CD4-positive, alpha-beta T cell treated with Interleukin-15 for 4 hours (primary cell): Measurements from ENCODE around the gene SVIL.
A peak's percentile ranks its signal among the peaks of the same experiment; 100 is the strongest.
"Not testable (repeated sequence)": the region's sequence is repeated elsewhere in the genome, so short reads cannot be mapped to it uniquely, and the experiment has no call there.

Experiments
- DNase-seq: peaks from one replicate; pipeline ENCODE4 v3.0.0-alpha.2; 2020; ENCODE audit warnings: low spot score

Gene SVIL

DNA sequence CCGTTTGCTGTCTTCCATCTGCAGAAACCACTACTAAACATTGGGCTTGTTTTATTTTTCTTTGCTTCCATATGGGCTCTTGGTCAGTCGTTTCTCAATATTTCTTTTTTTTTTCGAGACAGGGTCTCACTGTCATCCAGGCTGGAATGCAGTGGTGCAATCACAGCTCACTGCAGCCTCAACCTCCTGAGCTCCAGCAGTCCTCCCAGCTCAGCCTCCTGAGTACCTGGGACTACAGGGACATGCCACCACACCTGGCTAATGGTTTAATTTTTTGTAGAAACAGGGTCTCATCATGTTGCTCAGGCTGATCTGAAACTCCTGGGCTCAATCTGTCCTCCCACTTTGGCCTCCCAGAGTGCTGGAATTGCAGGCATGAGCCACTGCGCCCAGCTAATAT is 182.8 kb downstream of the SVIL start:
- no peak for DNase-seq

DNA sequence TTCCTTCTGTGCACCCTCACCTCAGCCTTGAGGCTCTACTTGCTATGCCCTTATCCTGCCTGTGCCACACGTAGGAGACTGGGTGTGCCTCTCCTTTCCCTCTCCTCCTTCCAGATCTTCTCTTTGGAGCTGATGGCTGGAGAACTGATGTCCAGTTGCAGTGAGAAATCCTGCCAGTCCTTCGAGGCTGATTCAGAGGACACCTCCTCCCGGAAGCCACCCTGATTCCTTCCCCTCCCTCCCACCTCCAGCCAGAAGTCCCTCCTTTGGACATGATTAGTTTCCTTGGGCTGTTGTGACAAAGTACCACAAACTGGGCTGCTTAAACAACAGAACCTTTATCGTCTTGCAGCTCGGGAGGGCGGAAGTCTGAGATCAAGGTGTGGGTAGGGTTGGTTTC is 184.4 kb downstream of the SVIL start:
- no peak for DNase-seq

DNA sequence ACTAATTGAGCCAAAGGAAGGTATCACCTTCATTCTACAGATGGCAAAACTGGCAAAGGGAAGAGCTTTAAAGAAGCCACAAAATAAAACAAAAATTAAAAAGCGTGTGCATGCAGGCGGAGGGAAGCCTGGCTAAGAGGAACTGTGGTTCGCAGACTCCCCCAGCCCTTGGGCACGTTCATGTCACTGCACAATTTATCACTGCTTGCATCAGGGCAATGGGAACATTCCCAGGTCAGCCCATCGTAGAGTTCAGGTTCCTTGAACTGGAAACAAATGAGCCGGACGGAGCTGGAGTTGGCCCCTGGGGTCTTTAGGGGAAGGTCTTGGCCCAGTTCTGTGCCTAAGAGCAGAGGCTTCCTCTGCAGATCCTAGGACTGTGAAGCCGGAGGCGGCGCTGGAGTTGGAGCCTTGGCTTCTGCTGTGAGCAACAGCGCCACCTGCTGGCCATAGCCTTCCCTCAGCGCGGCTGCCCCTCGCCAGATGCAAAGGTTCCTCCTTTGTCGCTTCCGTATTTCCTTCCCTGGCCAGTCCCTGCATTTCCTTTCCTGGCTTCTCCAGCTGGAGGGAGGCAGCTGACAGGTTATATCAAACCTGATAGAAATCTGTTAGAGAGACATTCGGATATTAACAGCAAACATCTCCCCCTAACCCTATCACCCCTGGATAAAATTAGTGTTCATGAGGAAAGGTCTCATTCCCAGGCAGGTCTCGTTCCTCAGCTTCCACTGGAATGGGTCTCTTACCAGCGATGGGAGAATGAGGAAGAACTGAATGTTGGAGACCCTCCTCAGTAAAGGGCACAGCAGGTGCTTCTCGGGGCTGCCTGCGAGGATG is 185.8 kb downstream of the SVIL start:
- DNase-seq: peak; percentile 67

DNA sequence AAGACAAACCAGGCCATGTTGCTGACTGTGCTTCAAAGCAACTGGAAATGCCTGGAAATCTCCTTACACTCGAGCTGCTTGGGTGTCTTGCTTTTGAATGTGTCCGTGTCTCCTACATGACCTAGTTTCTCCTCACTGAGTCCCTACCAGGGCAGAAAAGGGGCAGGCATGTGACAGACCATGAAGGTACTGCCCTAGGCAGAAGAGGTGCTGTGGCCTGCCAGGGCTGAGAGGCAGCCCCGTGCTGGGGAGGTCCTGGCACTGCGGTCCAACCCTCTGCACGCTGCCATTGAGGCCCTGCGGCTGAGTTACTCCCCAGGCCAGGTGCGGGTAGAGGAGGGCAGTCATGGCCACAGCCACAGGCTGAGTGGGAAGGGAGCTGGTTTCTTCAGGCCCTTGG is 186.6 kb downstream of the SVIL start:
- DNase-seq: no peak

DNA sequence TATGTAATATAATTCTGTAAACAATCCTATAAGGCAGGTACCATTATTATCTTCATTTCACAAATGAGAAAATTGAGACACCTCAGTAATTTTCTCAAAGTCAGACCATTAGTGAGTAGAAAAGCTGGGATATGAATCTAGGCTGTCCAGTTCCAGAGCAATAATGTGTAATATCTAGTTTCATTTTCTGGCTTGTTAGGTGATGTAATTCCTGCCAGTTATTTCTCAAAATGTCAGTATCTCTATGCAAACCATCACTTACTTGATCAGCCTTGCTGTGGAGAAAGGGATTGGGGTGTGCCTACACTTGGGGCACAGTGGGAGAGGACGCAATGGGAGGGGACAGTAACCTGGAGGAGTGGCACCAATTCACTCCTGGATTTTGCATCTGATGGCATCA is 188.4 kb downstream of the SVIL start:
- DNase-seq: no peak

DNA sequence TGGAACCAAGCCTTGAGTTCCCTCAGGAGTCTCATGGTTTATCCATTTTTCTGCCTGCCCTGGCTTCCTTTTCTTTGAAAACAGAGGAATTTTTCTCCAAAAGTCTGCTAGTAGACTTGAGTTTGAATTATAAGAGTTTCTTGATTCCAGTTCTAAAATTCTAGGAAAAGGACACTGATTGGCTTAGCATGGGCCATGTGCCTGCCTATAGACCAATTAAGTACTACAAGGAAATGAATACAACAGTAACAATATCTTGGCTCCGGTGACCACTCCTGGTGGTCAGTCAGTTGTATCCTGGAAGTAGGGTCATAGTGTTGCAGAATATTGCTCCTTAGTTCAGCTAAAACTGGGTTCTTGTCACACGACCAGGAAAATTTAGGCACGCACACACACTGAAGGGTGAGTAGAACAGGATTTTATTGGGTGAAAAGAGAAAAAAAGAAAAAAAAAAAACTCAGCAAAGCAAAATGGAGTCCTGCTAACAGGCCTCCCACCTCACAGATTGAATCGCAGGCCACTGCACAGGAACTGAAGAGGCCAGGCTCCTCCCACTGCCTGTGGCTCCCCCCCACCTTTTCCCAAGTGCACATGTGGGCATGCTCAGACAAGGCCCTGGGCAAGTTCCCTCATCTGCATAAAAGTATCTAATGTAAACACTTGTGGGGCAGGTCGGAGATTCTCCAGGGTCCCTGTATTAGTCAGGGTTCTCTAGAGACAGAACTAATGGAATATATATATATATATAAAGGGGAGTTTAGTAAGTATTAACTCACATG is 190.8 kb downstream of the SVIL start:
- no peak for DNase-seq

DNA sequence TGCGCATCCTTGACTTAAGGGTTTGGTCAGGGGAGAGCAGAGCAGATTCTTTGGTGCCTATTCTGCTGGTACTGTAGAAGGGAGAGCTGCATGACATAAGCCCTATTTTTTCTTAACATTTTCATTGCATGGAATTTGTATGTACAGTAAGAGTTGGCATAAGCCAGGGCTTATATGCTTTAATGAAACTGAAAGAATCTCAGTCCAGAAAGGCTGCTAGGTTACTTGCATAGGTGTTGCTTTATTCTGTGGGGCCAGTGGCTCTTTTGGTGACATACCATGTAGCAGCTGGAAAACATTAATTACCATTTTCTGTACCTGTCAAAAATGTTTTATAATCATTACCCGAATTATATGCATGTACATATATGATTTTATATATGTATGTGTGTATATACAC is 193.8 kb downstream of the SVIL start:
- DNase-seq: no peak

DNA sequence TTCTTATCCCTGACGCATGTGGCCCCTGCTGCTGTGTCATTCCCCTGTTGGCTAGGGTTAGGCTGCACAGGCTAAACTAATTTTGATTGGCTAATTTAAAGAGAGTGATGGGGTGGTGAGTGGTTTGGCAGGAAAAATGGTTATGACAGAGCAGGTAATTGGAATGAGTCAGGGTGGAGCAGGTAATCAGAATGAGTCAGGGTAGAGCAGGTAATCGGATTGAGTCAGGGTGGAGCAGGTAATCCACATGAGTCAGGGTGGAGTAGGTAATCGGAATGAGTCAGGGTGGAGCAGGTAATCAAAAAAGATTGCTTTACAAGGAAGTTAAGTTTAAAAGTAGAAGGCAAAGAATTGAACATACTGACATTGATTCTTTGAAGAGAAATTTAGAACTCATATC is 195.8 kb downstream of the SVIL start:
- not testable (repeated sequence) for DNase-seq

DNA sequence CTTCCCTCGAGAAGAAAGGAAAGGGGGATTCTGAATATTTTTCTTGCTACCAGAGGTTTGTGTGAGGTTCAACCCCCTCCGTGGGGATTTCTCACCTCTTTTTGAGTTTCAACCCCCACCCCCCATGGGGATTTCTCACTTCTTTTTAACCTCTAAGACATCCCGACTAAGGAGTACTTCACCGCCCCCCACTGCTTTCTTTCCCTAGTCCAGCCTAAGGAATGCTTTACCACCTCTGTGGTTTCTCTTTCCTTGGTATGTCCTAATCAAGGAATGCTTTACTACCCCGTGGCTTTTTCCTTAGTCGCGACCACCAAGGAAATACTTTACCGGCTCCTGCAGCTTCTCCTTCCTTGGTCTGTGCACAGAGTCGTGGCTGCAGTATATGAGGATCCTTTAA is 196.5 kb downstream of the SVIL start:
- DNase-seq: no peak

DNA sequence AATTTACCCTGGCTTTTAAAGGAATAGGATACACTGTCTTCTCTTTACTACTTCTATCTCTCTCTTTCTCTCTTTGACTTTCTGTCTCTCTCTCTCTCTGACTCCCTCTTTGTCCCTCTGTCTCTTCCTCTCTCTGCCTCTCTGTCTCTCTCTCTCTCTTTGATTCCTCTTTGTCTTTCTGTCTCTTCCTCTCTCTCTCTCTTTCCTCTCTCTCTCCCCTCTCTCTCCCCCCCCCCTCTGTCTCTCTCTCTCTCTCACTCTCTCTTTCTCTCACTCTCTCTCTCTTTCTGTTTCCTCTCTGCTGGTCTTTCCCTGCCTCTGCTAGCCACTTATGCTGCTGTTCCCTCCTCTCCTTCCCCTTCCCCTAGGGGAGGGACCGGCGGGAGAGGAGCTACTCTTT is 196.9 kb downstream of the SVIL start:
- no peak for DNase-seq

DNA sequence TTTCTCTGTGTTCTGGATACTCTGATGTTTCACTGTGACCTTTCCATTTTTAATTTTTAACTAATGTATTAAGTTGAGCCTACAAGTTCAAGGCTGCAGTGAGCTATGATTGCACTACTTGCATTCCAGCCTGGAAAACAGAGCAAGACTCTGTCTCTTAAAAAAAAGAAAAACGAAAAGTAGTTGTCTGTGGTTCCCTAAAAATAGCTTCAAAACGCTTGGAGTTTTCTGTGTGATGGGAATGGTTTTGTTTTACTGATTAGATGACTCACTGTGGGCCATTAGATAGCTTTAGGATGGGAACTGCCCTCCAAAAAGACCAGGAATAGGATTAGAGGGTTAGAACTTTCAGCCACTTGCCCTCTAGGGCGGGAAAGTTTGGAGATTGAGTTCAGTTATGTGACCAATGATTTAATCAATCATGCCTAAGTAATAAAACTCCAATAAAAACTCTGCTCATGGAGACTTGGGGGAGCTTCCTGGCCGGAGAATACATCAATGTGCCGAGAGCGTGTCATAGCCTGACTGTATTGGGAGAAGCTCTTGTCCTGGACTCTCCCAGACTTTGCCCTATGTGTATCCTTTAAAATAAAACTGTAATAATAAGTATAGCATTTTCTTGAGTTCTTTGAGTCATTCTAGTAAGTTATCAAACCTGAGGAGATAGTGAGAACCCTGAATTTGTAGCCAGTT is 198.8 kb downstream of the SVIL start:
- DNase-seq: no peak

DNA sequence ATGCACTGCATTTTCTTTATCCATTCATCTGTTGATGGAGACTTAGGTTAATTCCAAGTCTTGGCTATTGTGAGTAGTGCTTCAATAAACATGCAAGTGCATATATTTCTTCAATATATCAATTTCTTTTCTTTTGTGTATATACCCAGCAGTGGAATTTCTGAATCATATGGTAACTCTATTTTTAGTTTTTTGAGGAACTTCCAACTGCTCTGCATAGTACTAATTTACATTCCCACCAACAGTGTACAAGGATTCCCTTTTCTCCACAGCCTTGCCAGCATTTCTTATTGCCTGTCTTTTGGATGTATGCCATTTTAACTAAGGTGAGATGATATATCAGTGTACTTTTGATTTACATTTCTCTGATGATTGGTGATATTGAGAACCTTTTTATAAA is 200.7 kb downstream of the SVIL start:
- no peak for DNase-seq

DNA sequence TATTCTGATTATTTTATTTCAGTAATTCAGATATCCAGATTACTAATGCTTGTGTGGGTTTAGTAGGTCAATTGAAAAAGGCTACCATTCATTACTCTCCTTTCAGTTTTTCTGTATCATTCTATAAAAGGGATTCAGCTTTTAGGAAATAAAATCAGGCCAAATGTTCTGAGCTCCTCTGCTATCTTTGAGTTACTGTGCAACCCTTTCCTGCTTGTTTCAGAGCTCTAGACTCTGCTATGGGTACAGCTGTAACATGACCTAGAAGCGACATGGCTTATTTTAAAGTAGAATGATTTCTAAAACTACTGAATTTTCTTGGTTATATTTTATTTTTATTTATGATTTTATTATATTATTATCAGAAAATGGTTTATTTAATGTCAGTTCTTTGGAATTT is 203.1 kb downstream of the SVIL start:
- DNase-seq: no peak

DNA sequence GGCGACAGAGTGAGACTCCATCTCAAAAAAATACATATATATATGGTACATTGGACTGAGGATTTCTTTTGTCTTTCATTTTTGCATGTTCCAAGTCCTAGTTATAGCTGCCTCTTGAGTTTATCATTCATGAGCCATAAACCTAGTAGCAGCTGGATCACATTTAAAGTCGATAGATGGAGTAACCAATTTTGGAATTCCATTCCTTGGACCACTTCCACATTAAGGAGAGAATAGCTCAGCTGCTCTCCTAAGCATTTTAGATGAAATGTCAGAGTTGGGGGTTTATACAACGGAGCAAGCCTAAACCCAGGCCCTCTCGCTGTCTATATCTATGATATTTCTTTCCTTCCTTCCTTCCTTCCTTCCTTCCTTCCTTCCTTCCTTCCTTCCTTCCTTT is 204.7 kb downstream of the SVIL start:
- no peak for DNase-seq

DNA sequence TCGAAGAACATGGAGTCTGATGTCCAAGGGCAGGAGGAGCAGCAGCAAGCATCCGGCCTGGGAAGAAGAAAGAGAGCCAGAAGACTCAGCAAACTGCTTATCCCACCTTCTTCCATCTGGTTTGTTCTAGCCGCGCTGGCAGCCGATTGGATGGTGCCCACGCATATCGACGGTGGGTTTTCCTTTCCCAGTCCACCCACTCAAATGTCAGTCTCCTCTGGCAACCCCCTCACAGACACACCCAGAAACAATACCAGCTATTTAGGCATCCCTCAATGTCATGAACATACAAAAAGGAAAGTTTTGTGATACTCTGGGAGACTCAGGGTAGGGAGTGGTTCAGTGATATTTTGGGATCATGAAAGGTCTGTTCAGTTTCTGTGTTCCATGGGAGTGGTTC is 206.3 kb downstream of the SVIL start:
- DNase-seq: no peak

DNA sequence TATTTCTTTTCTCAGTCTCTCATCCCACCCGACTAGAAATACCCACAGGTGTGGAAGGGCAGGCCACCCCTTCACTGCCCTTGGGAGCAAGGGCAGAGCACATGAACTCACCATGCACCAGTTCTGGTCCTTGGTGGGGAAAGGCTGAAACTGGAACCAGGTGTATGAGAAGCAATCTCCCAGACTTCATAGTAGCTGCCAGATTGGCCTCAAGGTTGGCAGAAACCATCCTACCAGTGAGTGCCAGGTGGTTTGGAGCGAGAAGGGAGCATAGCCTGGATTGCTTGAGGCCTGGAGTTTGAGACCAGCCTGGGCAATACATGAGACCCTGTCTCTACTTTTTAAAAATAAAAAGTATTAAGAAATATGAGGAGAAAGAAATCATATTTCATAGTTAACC is 207.1 kb downstream of the SVIL start:
- DNase-seq: no peak

DNA sequence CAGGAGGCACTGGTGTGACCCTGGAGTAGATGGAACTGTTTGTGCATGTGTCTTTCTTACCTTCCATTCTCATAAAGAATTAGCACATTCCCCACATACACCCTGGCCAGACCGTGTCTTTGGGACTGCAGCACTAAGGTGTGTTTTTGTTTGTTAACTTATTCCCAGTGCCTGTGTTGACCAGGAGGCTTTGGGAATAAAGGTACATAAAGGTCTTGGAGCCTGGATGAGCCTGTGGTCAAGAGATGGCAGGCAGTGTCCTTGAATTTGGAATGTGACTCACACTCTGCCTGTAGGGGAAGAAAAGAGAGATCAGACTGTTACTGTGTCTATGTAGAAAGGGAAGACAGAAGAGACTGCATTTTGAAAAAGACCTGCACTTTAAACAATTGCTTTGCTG is 208.4 kb downstream of the SVIL start:
- DNase-seq: no peak

DNA sequence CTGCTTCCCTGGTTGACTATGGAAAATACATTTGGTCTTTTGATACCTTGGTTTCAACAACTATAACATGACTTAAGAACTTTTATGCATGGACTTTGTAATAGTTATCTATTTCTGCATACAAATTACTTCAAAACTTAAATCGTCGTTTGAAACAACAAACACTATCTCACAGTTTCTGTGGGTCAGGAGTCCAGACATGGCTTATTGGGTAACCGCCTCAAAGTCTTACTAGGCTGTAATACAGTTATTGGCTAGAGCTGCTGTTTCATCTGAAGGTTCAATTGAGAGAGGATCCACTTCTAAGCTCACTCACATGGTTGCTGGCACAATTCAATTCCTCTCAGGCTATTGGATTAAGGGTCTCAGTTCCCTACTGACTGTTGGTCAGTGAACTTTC is 210.8 kb downstream of the SVIL start:
- no peak for DNase-seq

DNA sequence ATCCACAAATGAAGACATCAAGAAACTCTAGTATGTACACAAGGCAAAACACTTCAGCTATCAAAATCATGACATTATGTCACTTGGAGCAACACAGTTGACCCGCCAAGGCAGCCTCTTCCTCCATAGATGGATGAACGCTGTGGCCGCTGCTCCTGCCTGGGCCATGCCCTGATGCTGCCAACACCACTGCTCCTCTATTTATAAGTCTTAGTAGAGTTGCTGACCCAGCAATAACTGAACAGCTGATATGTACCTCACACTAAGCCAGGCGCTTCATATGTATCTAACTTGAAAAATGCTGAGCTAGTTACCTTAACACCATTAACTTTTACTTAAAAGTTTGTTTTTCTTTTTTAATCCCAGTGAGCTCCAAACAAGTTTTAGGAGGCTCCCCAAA is 214.0 kb downstream of the SVIL start:
- no peak for DNase-seq

DNA sequence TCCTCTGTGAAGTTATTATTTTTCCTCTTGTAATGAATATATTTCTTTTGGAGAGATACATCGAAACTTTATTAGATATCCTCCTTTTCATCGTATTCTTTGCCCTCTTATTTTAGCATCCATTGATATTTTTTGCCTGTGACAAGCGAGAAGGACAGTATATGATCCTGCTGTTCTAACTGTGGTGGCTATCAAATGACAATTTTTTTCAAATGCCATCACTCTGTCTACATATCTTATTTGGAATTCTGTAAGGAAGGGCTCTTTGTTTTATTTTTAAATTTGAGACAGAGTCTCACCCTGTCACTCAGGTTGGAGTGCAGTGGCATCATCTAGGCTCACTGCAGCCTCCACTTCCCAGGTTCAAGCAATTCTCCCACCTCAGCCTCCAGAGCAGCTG is 217.4 kb downstream of the SVIL start:
- no peak for DNase-seq

DNA sequence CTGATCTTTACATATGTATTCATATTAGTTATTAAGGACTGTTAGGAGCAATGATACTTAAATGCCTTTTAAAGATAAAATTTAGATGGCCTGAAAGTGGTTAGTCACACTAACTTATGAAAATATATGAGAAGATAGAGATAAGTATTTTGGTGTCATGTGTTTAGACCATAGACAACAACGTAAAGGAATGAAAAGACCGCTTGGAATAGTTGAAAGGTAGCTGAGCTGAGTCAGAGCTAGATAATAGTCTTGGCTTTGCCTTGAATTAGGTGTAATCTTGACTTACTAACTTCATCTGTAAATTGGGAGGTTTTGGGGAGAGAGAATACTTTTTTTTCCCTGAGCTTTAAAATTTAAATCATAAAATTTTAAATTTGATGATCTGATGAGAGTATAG is 218.9 kb downstream of the SVIL start:
- no peak for DNase-seq

DNA sequence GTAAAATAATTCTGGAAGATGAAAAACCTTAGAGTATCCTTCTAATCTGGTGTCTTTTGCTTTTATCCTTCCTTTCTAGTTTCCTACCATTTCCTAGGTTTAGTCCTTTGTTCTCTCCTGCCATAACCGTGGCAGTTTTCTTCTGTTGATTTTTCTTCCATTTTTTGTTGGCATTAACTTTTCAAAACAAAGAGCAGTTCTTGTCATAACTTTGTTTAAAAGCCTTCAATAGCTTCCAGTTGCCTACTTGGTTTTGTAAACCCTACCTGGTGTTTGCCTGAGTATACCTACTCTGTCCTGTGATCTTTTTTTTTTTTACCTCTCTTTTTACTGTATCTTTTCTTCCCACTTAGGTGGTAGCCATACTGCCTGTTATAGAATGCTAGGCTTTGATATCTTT is 220.3 kb downstream of the SVIL start:
- no peak for DNase-seq

DNA sequence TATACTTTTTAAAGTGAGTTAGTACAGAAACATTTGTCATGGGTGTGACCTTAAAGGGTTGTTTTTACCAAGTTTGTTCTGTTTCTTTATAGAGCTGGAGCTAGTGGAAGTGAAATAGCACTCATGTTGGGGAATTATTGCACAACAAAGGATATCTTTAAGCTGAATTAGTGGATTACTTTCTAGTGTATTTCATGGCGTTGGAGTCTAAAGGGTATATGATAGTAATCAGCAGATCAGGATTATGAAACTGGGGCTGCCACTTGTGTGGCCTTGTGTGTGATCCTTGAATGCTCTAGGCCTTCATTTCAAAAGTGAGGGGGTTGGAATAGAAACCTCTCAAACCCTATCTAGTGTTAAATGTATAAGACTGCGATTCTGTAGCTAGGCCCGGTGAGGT is 222.3 kb downstream of the SVIL start:
- DNase-seq: no peak
